H1 (cell line): ENCODE data around the gene DNAJC22. TPM values are rescaled to one million over a fixed set of nuclear protein-coding genes. Genes with fewer than 3 reads are reported as not detected.
A peak's percentile ranks its signal among the peaks of the same experiment; 100 is the strongest.

Source experiments
- ATF3 ChIP-seq: IDR thresholded peaks from 2 replicates; pipeline ENCODE4 v1.6.1; 2011; ENCODE audit warnings: low read depth, mild to moderate bottlenecking, low read length; ENCODE audit not compliant: insufficient read depth
- CHD2 ChIP-seq: IDR thresholded peaks from 2 replicates; pipeline ENCODE4 v1.6.1; 2012; ENCODE audit warnings: low read length, improper control_type of control experiment
- CTBP2 ChIP-seq: IDR thresholded peaks from 2 replicates; pipeline ENCODE4 v1.7.0; 2011; ENCODE audit warnings: borderline replicate concordance, mild to moderate bottlenecking, moderate library complexity, mixed read lengths, low read length; ENCODE audit not compliant: insufficient read depth, insufficient read length
- FOSL1 ChIP-seq: IDR thresholded peaks from 2 replicates; pipeline ENCODE4 v1.6.1; 2011; ENCODE audit warnings: mild to moderate bottlenecking, low read depth, low read length, moderate library complexity; ENCODE audit not compliant: insufficient read depth
- HDAC2 ChIP-seq, 2 experiments: fragments of 300-600 bp in 1 of 2; sonication (generic) in 1 of 2; IDR thresholded peaks; 2 replicates each; pipeline ENCODE4 v1.6.1; 2011 to 2012; ENCODE audit warnings: low read depth in 2 of 2, low read length in 2 of 2, mild to moderate bottlenecking in 2 of 2, moderate library complexity in 2 of 2, borderline replicate concordance in 1 of 2, inconsistent platforms in 1 of 2
- JUN ChIP-seq: IDR thresholded peaks from 2 replicates; pipeline ENCODE4 v1.6.1; 2011; ENCODE audit warnings: low read depth, mild to moderate bottlenecking, improper control_type of control experiment, low read length
- JUND ChIP-seq: IDR thresholded peaks from 2 replicates; pipeline ENCODE4 v1.6.1; 2011; ENCODE audit warnings: mild to moderate bottlenecking, improper control_type of control experiment, low read length
- KDM1A ChIP-seq: fragments of 200-600, 300-600 bp; sonication (generic); IDR thresholded peaks from 2 replicates; pipeline ENCODE4 v1.7.1; 2016; ENCODE audit warnings: mild to moderate bottlenecking, low read length, borderline replicate concordance
- POLR2AphosphoS5 ChIP-seq: IDR thresholded peaks from 2 replicates; pipeline ENCODE4 v1.6.1; 2011; ENCODE audit warnings: low read depth, low read length
- POU5F1 ChIP-seq: IDR thresholded peaks from 2 replicates; pipeline ENCODE4 v1.6.1; 2011; ENCODE audit warnings: low read depth, mild to moderate bottlenecking, low read length, moderate library complexity
- RAD21 ChIP-seq, 2 experiments: IDR thresholded peaks in 1 of 2; conservative IDR thresholded peaks in 1 of 2; 2 replicates each; pipeline ENCODE4 v1.6.1; 2011; ENCODE audit warnings: low read depth in 2 of 2, low read length in 2 of 2, improper control_type of control experiment in 1 of 2, inconsistent platforms in 1 of 2, mild to moderate bottlenecking in 1 of 2, moderate library complexity in 1 of 2
- RFX5 ChIP-seq: IDR thresholded peaks from 2 replicates; pipeline ENCODE4 v1.6.1; 2011; ENCODE audit warnings: low read depth, low read length, improper control_type of control experiment, borderline replicate concordance
- SIRT6 ChIP-seq: IDR thresholded peaks from one replicate; pipeline ENCODE4 v1.7.1; 2012; ENCODE audit warnings: low read length, inconsistent platforms
- SIX5 ChIP-seq: IDR thresholded peaks from 2 replicates; pipeline ENCODE4 v1.6.1; 2011; ENCODE audit warnings: mild to moderate bottlenecking, low read depth, low read length
- SP4 ChIP-seq: IDR thresholded peaks from 2 replicates; pipeline ENCODE4 v1.6.1; 2012; ENCODE audit warnings: low read length, inconsistent platforms
- TAF1 ChIP-seq: IDR thresholded peaks from 2 replicates; pipeline ENCODE4 v1.6.1; 2011; ENCODE audit warnings: mild to moderate bottlenecking, low read depth, low read length
- YY1 ChIP-seq: IDR thresholded peaks from 2 replicates; pipeline ENCODE4 v1.6.1; 2011; ENCODE audit warnings: low read depth, mild to moderate bottlenecking, low read length
- polyA plus RNA-seq, 7 experiments: library from polyadenylated mRNA; depleted of rRNA in 3 of 7; stranded (reverse) in 5 of 7; unstranded in 2 of 7; fragments of >200 nt in 5 of 7; fragments of 200-250 nt in 2 of 7; gene quantifications; 1 replicate in 5 of 7; 2 replicates in 1 of 7; 4 replicates in 1 of 7; pipeline versions ENCODE4 v1.2.1 to v1.2.3, GENCODE V29; 2011 to 2013; ENCODE audit warnings: missing spikeins in 2 of 7, mixed read lengths in 2 of 7
- total RNA-seq: library from RNA; stranded (reverse); fragmentation: NEBNext Ultra II Directional; extraction: Animal tissue kit (Norgen Biotek cat#: 25700); gene quantifications from 2 replicates; pipeline ENCODE4 v1.2.1, GENCODE V29; 2021

Gene DNAJC22
- total and polyA plus RNA-seq, 2 of the 8 experiments (the other 6 are each of a cell fraction or from before 2014, with no cell fraction given), result 0.20 to 0.39 TPM

DNA sequence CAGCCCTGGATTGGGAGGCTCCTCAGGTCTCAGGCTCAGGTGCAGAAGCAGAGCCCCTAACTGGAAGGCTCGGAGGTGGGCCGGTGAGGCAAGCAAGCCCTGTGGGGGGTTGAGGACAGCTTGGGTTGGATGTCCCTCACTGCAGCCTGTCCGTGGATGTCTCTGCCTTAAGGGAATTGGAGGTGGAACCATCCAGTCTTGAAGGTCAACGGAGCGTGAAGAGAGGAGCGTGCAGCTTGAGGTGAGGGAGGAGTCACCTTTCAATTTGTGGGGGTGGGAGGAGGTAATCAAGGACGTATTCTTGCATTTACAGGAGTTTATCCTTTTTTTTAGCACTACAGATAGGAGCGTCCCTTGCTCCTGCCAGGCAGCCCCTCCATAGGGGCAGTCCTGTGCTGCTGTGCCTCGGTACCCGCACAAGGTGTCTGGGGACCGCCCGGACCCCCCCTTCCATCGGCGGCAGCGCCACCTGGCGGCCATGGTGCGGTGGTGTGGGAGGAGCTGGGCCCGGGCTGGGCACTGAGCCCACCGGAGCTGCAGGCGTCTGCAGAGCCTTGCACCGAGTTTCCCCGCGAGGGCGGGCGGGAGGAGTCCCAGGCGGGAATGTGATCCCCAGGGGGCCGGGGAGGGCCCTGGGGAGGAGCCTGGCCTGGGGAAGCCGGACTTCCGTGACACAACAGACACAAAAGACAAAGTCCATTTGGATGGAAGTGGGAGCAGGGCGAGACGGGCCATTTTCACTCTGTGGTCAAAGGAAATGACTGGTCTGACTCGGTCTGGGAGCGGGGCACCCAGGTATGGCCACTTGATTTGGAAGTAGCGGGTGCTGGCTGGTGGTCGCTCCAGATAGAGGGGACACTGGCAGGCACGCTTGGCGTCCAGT, 864 bp downstream of the DNAJC22 start (continued):
- TF ChIP-seq RFX5, result no peak
- TF ChIP-seq CTBP2, result no peak
- TF ChIP-seq YY1, result 0 out of 2 replicates have a peak, but pooled peaks have one; percentile 48
- TF ChIP-seq ATF3, result no peak
- no peak for TF ChIP-seq SIRT6
- no peak for TF ChIP-seq KDM1A
- no peak for TF ChIP-seq CHD2
- TF ChIP-seq JUND, result peak; percentile 25; the same call in 1 of the 2 replicates
- TF ChIP-seq SP4, result 0 out of 2 replicates have a peak, but pooled peaks have one; percentile 16
- TF ChIP-seq FOSL1, result no peak
- TF ChIP-seq RAD21 (IDR thresholded peaks at IDR 0.05 in 1 of 2, conservative IDR thresholded peaks at IDR 0.05 in 1 of 2; ENCODE audit: low read depth in 2 of 2, low read length in 2 of 2), result peak; percentile 39 to 56; a peak in 3 of 4 replicates
- TF ChIP-seq POU5F1, result no peak
- TF ChIP-seq JUN, result no peak
- TF ChIP-seq HDAC2 (IDR thresholded peaks at IDR 0.05; ENCODE audit: borderline replicate concordance in 1 of 2, low read depth in 2 of 2, low read length in 2 of 2), result peak in 1 of 2 experiments; percentile 54; a peak in 1 of 4 replicates
- no peak for TF ChIP-seq POLR2AphosphoS5
- TF ChIP-seq SIX5, result no peak
- TF ChIP-seq TAF1, result 0 out of 2 replicates have a peak, but pooled peaks have one; percentile 17
